HG03196 (cell line): ENCODE data around the gene MAP1LC3B2.

Experiments
- ATAC-seq: cut with Tn5 transposase; IDR thresholded peaks from one replicate; pipeline ENCODE4 v1.9.1; 2021; ENCODE audit not compliant: unreplicated experiment

The MAP1LC3B2 gene

GRCh38 chr12:116610971-116611541 lies 51.9 kb downstream of the MAP1LC3B2 start:
- no peak for ATAC-seq

GRCh38 chr12:116612436-116612835 lies 53.3 kb downstream of the MAP1LC3B2 start:
- ATAC-seq, result no peak

- no peak for ATAC-seq
Observed at GRCh38 chr12:116613256-116613655, 54.1 kb downstream of the MAP1LC3B2 start.

- no peak for ATAC-seq
Observed at GRCh38 chr12:116614194-116614915, 55.2 kb downstream of the MAP1LC3B2 start.

GRCh38 chr12:116615141-116615861 lies 56.1 kb downstream of the MAP1LC3B2 start:
- no peak for ATAC-seq

- no peak for ATAC-seq
Observed at GRCh38 chr12:116616536-116617248, 57.5 kb downstream of the MAP1LC3B2 start.

GRCh38 chr12:116619246-116619645 lies 60.1 kb downstream of the MAP1LC3B2 start:
- no peak for ATAC-seq

- no peak for ATAC-seq
Observed at GRCh38 chr12:116620124-116620491, 60.9 kb downstream of the MAP1LC3B2 start.

GRCh38 chr12:116620492-116621191 lies 61.5 kb downstream of the MAP1LC3B2 start:
- no peak for ATAC-seq

GRCh38 chr12:116621194-116621593 lies 62.0 kb downstream of the MAP1LC3B2 start:
- no peak for ATAC-seq

GRCh38 chr12:116624516-116624915 lies 65.3 kb downstream of the MAP1LC3B2 start:
- ATAC-seq, result no peak

GRCh38 chr12:116626153-116626552 lies 67.0 kb downstream of the MAP1LC3B2 start:
- ATAC-seq, result no peak
